ENCODE results near the gene EIF4G3.

The EIF4G3 gene

DNA sequence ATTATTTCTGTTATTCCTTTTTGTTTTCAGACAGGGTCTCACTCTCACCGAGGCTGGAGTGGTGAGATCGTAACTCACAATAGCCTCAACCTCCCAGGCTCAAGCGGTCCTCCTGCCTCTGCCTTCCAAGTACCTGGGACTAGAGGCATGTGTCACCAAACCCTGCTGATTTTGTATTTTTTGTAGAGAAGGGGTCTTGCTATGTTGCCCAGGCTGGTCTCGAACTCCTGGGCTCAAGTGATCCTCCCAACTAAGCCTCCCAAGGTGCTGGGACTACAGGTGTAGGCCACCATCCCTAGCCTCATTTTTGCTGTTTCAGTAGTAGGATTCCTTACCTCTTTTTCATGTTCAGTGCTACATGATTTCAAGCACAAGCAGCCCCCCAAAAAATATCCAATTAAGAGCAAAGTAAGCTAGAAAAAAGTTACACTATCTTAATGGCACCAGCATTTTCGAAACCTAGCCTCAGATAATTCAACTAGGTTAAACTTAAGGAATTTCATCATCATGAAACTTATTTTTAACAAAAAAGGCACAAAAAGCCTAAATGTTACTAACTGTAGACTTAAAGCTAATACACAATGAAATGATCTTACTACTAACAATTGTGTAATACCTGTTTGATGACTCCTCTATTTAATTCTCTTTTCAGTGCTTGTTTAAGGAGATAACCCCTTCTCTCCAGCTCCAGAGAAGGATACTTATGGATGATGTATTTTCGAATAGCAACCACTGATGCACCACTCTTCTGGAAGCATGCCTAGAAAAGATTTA is 406.2 kb downstream of the EIF4G3 start:
- H3K4me3 ChIP-seq (ENCODE audit: low read depth, low read length), result no peak overlapping the region
- no peak for TF ChIP-seq CTCF (IDR thresholded peaks at IDR 0.05; ENCODE audit: borderline replicate concordance, insufficient read depth, low read depth, low read length)

- TF ChIP-seq CTCF (IDR thresholded peaks at IDR 0.05; ENCODE audit: borderline replicate concordance, insufficient read depth, low read depth, low read length), result no peak
- no peak overlapping the region for H3K4me3 ChIP-seq (ENCODE audit: low read depth, low read length)
Measured at GRCh38 chr1:20767271-20767670, 409.4 kb downstream of the EIF4G3 start.

DNA sequence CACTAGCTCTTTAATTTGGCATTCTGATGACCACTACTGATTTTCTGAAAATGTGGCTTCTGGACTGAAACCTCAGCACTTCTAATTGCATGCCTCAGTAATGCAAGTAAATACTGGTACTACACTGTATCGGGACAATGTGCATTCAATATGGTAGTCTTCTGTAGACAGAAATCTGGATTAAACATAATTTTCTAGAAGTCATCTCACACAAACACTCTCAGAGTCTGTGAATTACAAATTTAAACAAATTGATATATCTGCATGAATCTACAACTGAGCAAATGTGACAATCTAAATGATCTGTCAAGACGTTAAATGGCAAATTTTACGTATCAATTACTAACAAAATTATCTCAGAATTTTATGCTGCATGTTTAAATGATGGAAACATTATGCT is 413.3 kb downstream of the EIF4G3 start:
- no peak overlapping the region for H3K4me3 ChIP-seq (ENCODE audit: low read depth, low read length)
- TF ChIP-seq CTCF (IDR thresholded peaks at IDR 0.05; ENCODE audit: borderline replicate concordance, insufficient read depth, low read depth, low read length), result no peak

GRCh38 chr1:20760322-20760721 is 416.4 kb downstream of the EIF4G3 start:
- H3K4me3 ChIP-seq (ENCODE audit: low read depth, low read length), result no peak overlapping the region
- no peak for TF ChIP-seq CTCF (IDR thresholded peaks at IDR 0.05; ENCODE audit: borderline replicate concordance, insufficient read depth, low read depth, low read length)
